Neural progenitor cell (in vitro differentiated cells): ENCODE data around the gene EXD3. TPM values are rescaled to one million over a fixed set of nuclear protein-coding genes. Genes with fewer than 3 reads are reported as not detected.
A peak's percentile ranks its signal among the peaks of the same experiment; 100 is the strongest.

Experiments used
- DNase-seq: peaks from one replicate; pipeline ENCODE4 v3.0.0-alpha.2; 2016; ENCODE audit warnings: low spot score
- H2AFZ ChIP-seq: fragments of 200-600 bp; sonication (generic); replicated peaks from 2 replicates; pipeline ENCODE4 v1.6.1; 2016; ENCODE audit warnings: antibody characterized with exemption
- H3F3A ChIP-seq: fragments of 200-600 bp; sonication (generic); 2 replicates; pipeline ENCODE4 v1.6.1; 2016; ENCODE audit warnings: antibody characterized with exemption, low read depth
- H3K27ac ChIP-seq: fragments of 200-600 bp; sonication (generic); 2 replicates; pipeline ENCODE4 v1.5.1; 2016; ENCODE audit warnings: mild to moderate bottlenecking
- H3K27me3 ChIP-seq: fragments of 200-600 bp; sonication (generic); 2 replicates; pipeline ENCODE4 v1.6.1; 2016; ENCODE audit warnings: mild to moderate bottlenecking, moderate library complexity
- H3K36me3 ChIP-seq: fragments of 200-600 bp; sonication (generic); 2 replicates; pipeline ENCODE4 v1.5.1; 2016
- H3K4me1 ChIP-seq: fragments of 200-600 bp; sonication (generic); 2 replicates; pipeline ENCODE4 v1.6.1; 2016; ENCODE audit warnings: mixed run types
- H3K4me2 ChIP-seq: fragments of 200-600 bp; sonication (generic); 2 replicates; pipeline ENCODE4 v1.6.1; 2016
- H3K4me3 ChIP-seq: fragments of 200-600 bp; sonication (generic); 2 replicates; pipeline ENCODE4 v1.5.1; 2016
- H3K79me2 ChIP-seq: fragments of 200-600 bp; sonication (generic); 2 replicates; pipeline ENCODE4 v1.6.1; 2016; ENCODE audit warnings: low read depth
- H3K9ac ChIP-seq: fragments of 200-600 bp; sonication (generic); 2 replicates; pipeline ENCODE4 v1.6.1; 2016
- H3K9me3 ChIP-seq: fragments of 200-600 bp; sonication (generic); 2 replicates; pipeline ENCODE4 v1.5.1; 2016; ENCODE audit warnings: low read depth
- H4K20me1 ChIP-seq: fragments of 200-600 bp; sonication (generic); 2 replicates; pipeline ENCODE4 v1.6.1; 2016; ENCODE audit warnings: low read depth
- H3K27ac Mint-ChIP-seq: 3 replicates; pipeline ENCODE4 v1.8.0; 2021; ENCODE audit warnings: mixed read lengths
- H3K27me3 Mint-ChIP-seq: 2 replicates; pipeline ENCODE4 v1.8.0; 2022; ENCODE audit warnings: low read depth, mild to moderate bottlenecking, inconsistent platforms, moderate library complexity, mixed read lengths; ENCODE audit not compliant: insufficient read depth
- H3K36me3 Mint-ChIP-seq: 3 replicates; pipeline ENCODE4 v1.8.0; 2021; ENCODE audit warnings: mixed read lengths
- H3K4me1 Mint-ChIP-seq: 3 replicates; pipeline ENCODE4 v1.8.0; 2021; ENCODE audit warnings: mixed read lengths
- H3K4me3 Mint-ChIP-seq: 3 replicates; pipeline ENCODE4 v1.8.0; 2021; ENCODE audit warnings: mild to moderate bottlenecking, moderate library complexity, mixed read lengths
- H3K9me3 Mint-ChIP-seq: 3 replicates; pipeline ENCODE4 v1.8.0; 2020; ENCODE audit warnings: mixed read lengths
- CTCF ChIP-seq: fragments of 200-600 bp; sonication (generic); IDR thresholded peaks from 2 replicates; pipeline ENCODE4 v1.5.1; 2017; ENCODE audit warnings: antibody characterized with exemption, mild to moderate bottlenecking
- EZH2 ChIP-seq: fragments of 200-600 bp; sonication (generic); IDR thresholded peaks from 2 replicates; pipeline ENCODE4 v1.6.1; 2017; ENCODE audit warnings: antibody characterized with exemption, mild to moderate bottlenecking, moderate library complexity
- EZH2phosphoT487 ChIP-seq: fragments of 200-600 bp; sonication (generic); IDR thresholded peaks from 2 replicates; pipeline ENCODE4 v1.6.1; 2017; ENCODE audit warnings: antibody characterized with exemption
- total RNA-seq: library from RNA; depleted of rRNA; stranded (reverse); fragments of >200 nt; gene quantifications from 2 replicates; pipeline ENCODE4 v1.2.3, GENCODE V29; 2015; ENCODE audit warnings: low replicate concordance

The EXD3 gene
- total RNA-seq, 1 donor from 2014 or later = 4.7 TPM

GRCh38 chr9:137366445-137366810 lies 56.5 kb downstream of the EXD3 start:
- Mint-ChIP-seq H3K27me3 (no peaks in the 10 kb centered on the region), H3K36me3 (peaks cover 6% of the 10 kb centered on the region), H3K4me1 (peaks cover 34% of the 10 kb centered on the region), H3K27ac (peak overlapping the region; percentile 85), H3K4me3 (no peak overlapping the region), H3K9me3 (peaks cover 16% of the 10 kb centered on the region)
- H2AFZ ChIP-seq = no peak overlapping the region
- no peak overlapping the region for H3K9ac ChIP-seq
- no peak for DNase-seq
- H3K9me3 ChIP-seq = no peaks in the 10 kb centered on the region
- no peak overlapping the region for H3K27ac ChIP-seq
- no peaks in the 10 kb centered on the region for H3K27me3 ChIP-seq
- no peak overlapping the region for H3K4me3 ChIP-seq
- peaks cover 31% of the 10 kb centered on the region for H3F3A ChIP-seq
- H3K79me2 ChIP-seq = no peaks in the 10 kb centered on the region
- no peak for TF ChIP-seq EZH2phosphoT487
- no peak for TF ChIP-seq CTCF
- no peak for TF ChIP-seq EZH2
- no peaks in the 10 kb centered on the region for H3K36me3 ChIP-seq
- H3K4me2 ChIP-seq = no peak overlapping the region
- peaks cover 32% of the 10 kb centered on the region for H3K4me1 ChIP-seq
- no peaks in the 10 kb centered on the region for H4K20me1 ChIP-seq

- peaks cover 16% of the 10 kb centered on the region for H3K9me3 Mint-ChIP-seq
- no peaks in the 10 kb centered on the region for H3K27me3 Mint-ChIP-seq
- Histone ChIP-seq H3K36me3 (no peaks in the 10 kb centered on the region), H3K4me3 (no peak overlapping the region), H3K27me3 (no peaks in the 10 kb centered on the region), H3F3A (peaks cover 27% of the 10 kb centered on the region), H3K79me2 (no peaks in the 10 kb centered on the region), H3K9me3 (no peaks in the 10 kb centered on the region), H4K20me1 (no peaks in the 10 kb centered on the region), H3K9ac (no peak overlapping the region), H3K4me1 (peaks cover 28% of the 10 kb centered on the region), H3K4me2 (no peak overlapping the region), H2AFZ (no peak overlapping the region), H3K27ac (no peak overlapping the region)
- TF ChIP-seq EZH2phosphoT487 = no peak
- no peak for TF ChIP-seq EZH2
- no peak for TF ChIP-seq CTCF
- no peak for DNase-seq
- peak overlapping the region; percentile 15 for H3K4me3 Mint-ChIP-seq
- H3K4me1 Mint-ChIP-seq = peaks cover 31% of the 10 kb centered on the region
- peaks cover 6% of the 10 kb centered on the region for H3K36me3 Mint-ChIP-seq
- peak overlapping the region; percentile 85 for H3K27ac Mint-ChIP-seq
Measured at GRCh38 chr9:137365552-137366444, 57.2 kb downstream of the EXD3 start.

GRCh38 chr9:137365056-137365455 lies 57.9 kb downstream of the EXD3 start:
- Histone ChIP-seq H3K4me3 (no peak overlapping the region), H3F3A (peaks cover 20% of the 10 kb centered on the region), H4K20me1 (no peaks in the 10 kb centered on the region), H3K27me3 (no peaks in the 10 kb centered on the region), H3K36me3 (no peaks in the 10 kb centered on the region), H2AFZ (no peak overlapping the region), H3K79me2 (no peaks in the 10 kb centered on the region), H3K4me2 (no peak overlapping the region), H3K9me3 (no peaks in the 10 kb centered on the region), H3K4me1 (peaks cover 22% of the 10 kb centered on the region), H3K9ac (no peak overlapping the region), H3K27ac (no peak overlapping the region)
- DNase-seq = no peak
- peaks cover 16% of the 10 kb centered on the region for H3K9me3 Mint-ChIP-seq
- H3K27me3 Mint-ChIP-seq = no peaks in the 10 kb centered on the region
- H3K36me3 Mint-ChIP-seq = peaks cover 6% of the 10 kb centered on the region
- H3K4me3 Mint-ChIP-seq = peak overlapping the region; percentile 30
- peaks cover 24% of the 10 kb centered on the region for H3K4me1 Mint-ChIP-seq
- no peak overlapping the region for H3K27ac Mint-ChIP-seq
- no peak for TF ChIP-seq CTCF
